HEK293 (cell line): Measurements from ENCODE around the gene RLN1.
"Not testable (repeated sequence)": the region's sequence is repeated elsewhere in the genome, so short reads cannot be mapped to it uniquely, and the experiment has no call there.

Experiments used
- CTCF ChIA-PET: fragments of 350-600 bp; formaldehyde crosslinking; extraction: SDS; loops from one replicate; lab custom pipeline; 2021; ENCODE audit warnings: antibody characterized with exemption; lab: Yijun Ruan, JAX
- POLR2A ChIA-PET: fragments of 300-600 bp; formaldehyde crosslinking; extraction: SDS; loops from one replicate; lab custom pipeline; 2020; ENCODE audit warnings: antibody characterized with exemption, inconsistent platforms; lab: Yijun Ruan, JAX
- H3K27ac ChIP-seq: fragments of 200-500 bp; sonication (Bioruptor generic); 2 replicates; pipeline ENCODE4 v1.5.1; 2014; ENCODE audit warnings: low read depth, low read length, control low read depth, inconsistent platforms; ENCODE audit errors: extremely low read depth
- H3K36me3 ChIP-seq, 2 experiments: fragments of 200-500 bp in 1 of 2; sonication (Bioruptor generic) in 1 of 2; 1 replicate in 1 of 2; 2 replicates in 1 of 2; pipeline ENCODE4 v1.5.1; 2014 to 2017; ENCODE audit warnings: inconsistent platforms in 2 of 2, low read length in 2 of 2; ENCODE audit not compliant: control insufficient read depth in 2 of 2, insufficient read depth in 1 of 2
- H3K4me1 ChIP-seq: fragments of 200-500 bp; sonication (Bioruptor generic); 2 replicates; pipeline ENCODE4 v1.5.1; 2014; ENCODE audit warnings: mild to moderate bottlenecking, low read length, inconsistent platforms; ENCODE audit not compliant: control insufficient read depth, insufficient read depth
- H3K4me3 ChIP-seq: 2 replicates; pipeline ENCODE4 v1.5.1; 2011; ENCODE audit warnings: low read depth, mild to moderate bottlenecking, control low read depth, low read length, moderate library complexity
- H3K9me3 ChIP-seq: fragments of 200-500 bp; sonication (Bioruptor generic); 2 replicates; pipeline ENCODE4 v1.5.1; 2014; ENCODE audit warnings: low read depth, low read length, inconsistent platforms; ENCODE audit not compliant: control insufficient read depth, insufficient read depth
- PRDM1 ChIP-seq: fragments of 450-650 bp; formaldehyde crosslinking; IDR thresholded peaks from 2 replicates; pipeline ENCODE4; 2016; ENCODE audit warnings: missing biosample characterization, missing genetic modification characterization
- ZNF146 ChIP-seq: fragments of 450-650 bp; formaldehyde crosslinking; IDR thresholded peaks from 2 replicates; pipeline ENCODE4 v1.5.1; 2016; ENCODE audit warnings: missing biosample characterization, missing genetic modification characterization
- ZNF169 ChIP-seq: fragments of 450-650 bp; formaldehyde crosslinking; IDR thresholded peaks from 2 replicates; pipeline ENCODE4 v1.5.1; 2016; ENCODE audit warnings: missing biosample characterization, missing genetic modification characterization
- ZNF266 ChIP-seq: fragments of 450-650 bp; formaldehyde crosslinking; IDR thresholded peaks from 2 replicates; pipeline ENCODE4 v1.5.1; 2016; ENCODE audit warnings: missing biosample characterization, missing genetic modification characterization, low read depth
- ZNF354C ChIP-seq: fragments of 450-650 bp; formaldehyde crosslinking; IDR thresholded peaks from 2 replicates; pipeline ENCODE4 v1.5.1; 2016; ENCODE audit warnings: missing biosample characterization, missing genetic modification characterization, low read depth, borderline replicate concordance
- TF ChIP-seq, protein P1 (sequence below): fragments of 450-650 bp; formaldehyde crosslinking; IDR thresholded peaks from 2 replicates; pipeline ENCODE4 v1.5.1; 2016; ENCODE audit warnings: missing biosample characterization, missing genetic modification characterization
- TF ChIP-seq, protein P2 (sequence below): fragments of 450-650 bp; formaldehyde crosslinking; IDR thresholded peaks from 2 replicates; pipeline ENCODE4 v1.5.1; 2016; ENCODE audit warnings: missing biosample characterization, missing genetic modification characterization

RLN1 gene

DNA sequence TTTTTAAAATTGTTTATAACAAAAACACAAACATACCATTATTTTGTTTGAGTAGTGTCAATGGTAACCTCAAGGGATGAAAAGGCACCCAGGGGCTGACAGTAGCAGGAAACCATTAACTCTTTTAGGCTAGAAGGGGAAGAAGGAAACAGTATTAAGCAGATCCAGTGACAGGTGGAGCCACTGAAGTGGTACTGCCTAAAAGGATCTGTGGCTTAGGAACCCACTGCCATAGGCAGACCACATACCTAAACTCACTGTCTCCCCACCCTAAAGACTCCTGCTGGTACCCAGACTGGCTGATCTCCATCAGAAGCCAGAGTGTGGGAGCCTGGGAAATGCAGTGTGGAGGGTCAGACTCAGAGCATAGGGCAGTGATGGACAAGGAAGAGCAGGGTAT is 13.5 kb downstream of the RLN1 start (continued):
- TF ChIP-seq, protein P1, sequence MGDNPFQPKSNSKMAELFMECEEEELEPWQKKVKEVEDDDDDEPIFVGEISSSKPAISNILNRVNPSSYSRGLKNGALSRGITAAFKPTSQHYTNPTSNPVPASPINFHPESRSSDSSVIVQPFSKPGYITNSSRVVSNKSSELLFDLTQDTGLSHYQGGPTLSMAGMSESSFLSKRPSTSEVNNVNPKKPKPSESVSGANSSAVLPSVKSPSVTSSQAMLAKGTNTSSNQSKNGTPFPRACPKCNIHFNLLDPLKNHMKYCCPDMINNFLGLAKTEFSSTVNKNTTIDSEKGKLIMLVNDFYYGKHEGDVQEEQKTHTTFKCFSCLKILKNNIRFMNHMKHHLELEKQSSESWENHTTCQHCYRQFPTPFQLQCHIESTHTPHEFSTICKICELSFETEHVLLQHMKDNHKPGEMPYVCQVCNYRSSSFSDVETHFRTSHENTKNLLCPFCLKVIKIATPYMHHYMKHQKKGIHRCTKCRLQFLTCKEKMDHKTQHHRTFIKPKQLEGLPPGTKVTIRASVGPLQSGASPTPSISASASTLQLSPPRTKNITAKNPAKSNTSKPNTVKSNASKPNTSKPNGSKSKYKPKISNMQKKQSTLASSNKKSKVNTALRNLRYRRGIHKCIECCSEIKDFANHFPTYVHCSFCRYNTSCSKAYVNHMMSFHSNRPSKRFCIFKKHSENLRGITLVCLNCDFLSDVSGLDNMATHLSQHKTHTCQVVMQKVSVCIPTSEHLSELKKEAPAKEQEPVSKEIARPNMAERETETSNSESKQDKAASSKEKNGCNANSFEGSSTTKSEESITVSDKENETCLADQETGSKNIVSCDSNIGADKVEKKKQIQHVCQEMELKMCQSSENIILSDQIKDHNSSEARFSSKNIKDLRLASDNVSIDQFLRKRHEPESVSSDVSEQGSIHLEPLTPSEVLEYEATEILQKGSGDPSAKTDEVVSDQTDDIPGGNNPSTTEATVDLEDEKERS (tag by site-specific recombination): no peak
- no peak for TF ChIP-seq PRDM1 (tag by site-specific recombination)
- no peak for TF ChIP-seq ZNF354C
- TF ChIP-seq ZNF169 (tag by site-specific recombination): no peak

DNA sequence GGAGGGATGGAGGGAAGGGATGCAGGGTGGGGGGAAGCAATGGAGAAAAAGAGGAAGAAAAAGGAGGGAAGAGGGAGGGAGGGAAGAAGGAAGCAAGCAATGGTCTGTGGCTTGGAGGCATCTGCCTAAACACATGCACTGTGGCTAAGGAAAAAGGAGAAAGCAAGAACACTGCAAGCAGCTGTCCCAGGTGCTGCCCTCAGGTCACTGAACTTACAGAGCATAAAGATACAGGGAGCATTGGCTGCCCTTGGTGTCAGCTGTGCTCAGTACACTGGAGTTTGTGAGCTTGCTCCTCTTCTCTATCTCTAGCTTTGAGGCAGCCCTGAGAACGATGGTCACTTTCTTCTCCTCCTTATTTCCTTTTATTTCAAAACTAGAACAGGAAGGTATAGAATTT is 18.1 kb downstream of the RLN1 start:
- POLR2A ChIA-PET: interaction anchor here (0.8 kb wide), 1 partner anchor 136 kb away, joined by 3 read pairs; no protein-coding TSS in a partner anchor
- CTCF ChIA-PET: interaction anchor here (0.6 to 1.5 kb wide), 8 partner anchors 10 to 770 kb away, joined by 3 to 5 read pairs (median 3); partner anchors contain the start of gene INSL6
- H3K4me3 ChIP-seq, H3K27ac ChIP-seq, H3K4me1 ChIP-seq, H3K9me3 ChIP-seq, H3K36me3 ChIP-seq: not testable (repeated sequence)
- TF ChIP-seq, protein P2, sequence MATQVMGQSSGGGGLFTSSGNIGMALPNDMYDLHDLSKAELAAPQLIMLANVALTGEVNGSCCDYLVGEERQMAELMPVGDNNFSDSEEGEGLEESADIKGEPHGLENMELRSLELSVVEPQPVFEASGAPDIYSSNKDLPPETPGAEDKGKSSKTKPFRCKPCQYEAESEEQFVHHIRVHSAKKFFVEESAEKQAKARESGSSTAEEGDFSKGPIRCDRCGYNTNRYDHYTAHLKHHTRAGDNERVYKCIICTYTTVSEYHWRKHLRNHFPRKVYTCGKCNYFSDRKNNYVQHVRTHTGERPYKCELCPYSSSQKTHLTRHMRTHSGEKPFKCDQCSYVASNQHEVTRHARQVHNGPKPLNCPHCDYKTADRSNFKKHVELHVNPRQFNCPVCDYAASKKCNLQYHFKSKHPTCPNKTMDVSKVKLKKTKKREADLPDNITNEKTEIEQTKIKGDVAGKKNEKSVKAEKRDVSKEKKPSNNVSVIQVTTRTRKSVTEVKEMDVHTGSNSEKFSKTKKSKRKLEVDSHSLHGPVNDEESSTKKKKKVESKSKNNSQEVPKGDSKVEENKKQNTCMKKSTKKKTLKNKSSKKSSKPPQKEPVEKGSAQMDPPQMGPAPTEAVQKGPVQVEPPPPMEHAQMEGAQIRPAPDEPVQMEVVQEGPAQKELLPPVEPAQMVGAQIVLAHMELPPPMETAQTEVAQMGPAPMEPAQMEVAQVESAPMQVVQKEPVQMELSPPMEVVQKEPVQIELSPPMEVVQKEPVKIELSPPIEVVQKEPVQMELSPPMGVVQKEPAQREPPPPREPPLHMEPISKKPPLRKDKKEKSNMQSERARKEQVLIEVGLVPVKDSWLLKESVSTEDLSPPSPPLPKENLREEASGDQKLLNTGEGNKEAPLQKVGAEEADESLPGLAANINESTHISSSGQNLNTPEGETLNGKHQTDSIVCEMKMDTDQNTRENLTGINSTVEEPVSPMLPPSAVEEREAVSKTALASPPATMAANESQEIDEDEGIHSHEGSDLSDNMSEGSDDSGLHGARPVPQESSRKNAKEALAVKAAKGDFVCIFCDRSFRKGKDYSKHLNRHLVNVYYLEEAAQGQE: 0 out of 2 replicates have a peak, but pooled peaks have one; percentile 32

DNA sequence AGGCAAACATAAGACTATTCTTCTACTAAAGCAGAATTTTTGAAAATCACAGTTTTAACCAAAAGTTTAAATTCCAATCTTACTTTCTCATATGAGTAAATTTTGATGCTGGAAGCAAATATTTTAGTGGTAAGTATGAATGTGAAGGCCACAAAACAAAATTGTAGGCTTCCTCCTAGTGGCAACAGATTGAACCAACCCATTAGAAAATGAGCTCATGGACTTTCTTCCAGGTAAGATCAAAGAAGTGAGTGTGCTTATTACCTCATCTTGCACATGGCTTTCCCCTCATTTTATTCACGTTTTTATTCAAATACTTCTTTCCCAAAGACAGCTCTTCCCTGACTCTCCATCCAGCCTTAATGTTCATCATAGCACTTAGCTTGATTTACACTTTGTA is 18.6 kb downstream of the RLN1 start:
- Histone ChIP-seq H3K36me3 (no peaks in the 10 kb centered on the region), H3K4me3 (no peak overlapping the region), H3K9me3 (no peaks in the 10 kb centered on the region), H3K27ac (no peak overlapping the region)
- CTCF ChIA-PET: interaction anchor here (0.6 to 1.5 kb wide), 8 partner anchors 10 to 770 kb away, joined by 3 to 5 read pairs (median 3); partner anchors contain the start of gene INSL6
- POLR2A ChIA-PET: interaction anchor here (0.8 kb wide), 1 partner anchor 135 kb away, joined by 3 read pairs; no protein-coding TSS in a partner anchor
- TF ChIP-seq ZNF266 (tag by site-specific recombination): no peak
- TF ChIP-seq, all 188 proteins: peak for 0
- H3K4me1 ChIP-seq: no peaks in the 10 kb centered on the region

- H3K9me3 ChIP-seq: not testable (repeated sequence)
Measured at GRCh38 chr9:5316406-5316805, 23.3 kb downstream of the RLN1 start.

More at GRCh38 chr9:5316406-5316805, 23.3 kb downstream of the RLN1 start:
- H3K36me3 ChIP-seq, POLR2A ChIA-PET, CTCF ChIA-PET, H3K4me3 ChIP-seq, H3K27ac ChIP-seq, H3K4me1 ChIP-seq: not testable (repeated sequence)
- peak; percentile 83 for TF ChIP-seq ZNF146 (tag by site-specific recombination)
- TF ChIP-seq, protein P1 (tag by site-specific recombination): 0 out of 2 replicates have a peak, but pooled peaks have one; percentile 78
